Measurements from ENCODE around the gene RIOX2.

The RIOX2 gene

DNA sequence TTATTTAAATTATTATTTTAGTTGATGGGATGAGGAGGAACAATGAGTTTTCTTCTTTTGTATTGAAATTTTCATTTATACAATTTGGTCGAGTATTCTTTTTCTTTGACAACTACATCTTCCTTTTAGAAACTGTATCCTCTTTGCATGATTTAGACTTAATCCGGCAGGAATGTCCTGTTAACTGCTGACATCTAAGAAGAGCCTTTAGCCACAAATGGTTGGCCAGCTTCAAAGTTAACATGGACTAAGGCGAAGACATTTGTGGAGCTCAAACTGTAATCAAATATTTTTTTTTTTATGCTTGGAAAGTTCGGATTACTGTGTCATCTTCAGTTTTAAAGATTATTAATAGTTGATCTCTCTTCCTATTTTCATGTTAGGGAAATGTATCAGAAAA is 43.2 kb downstream of the RIOX2 start:
- no peak for TF ChIP-seq EZH2phosphoT487 (IDR thresholded peaks at IDR 0.05; ENCODE audit: borderline replicate concordance)
- TF ChIP-seq, protein P1, sequence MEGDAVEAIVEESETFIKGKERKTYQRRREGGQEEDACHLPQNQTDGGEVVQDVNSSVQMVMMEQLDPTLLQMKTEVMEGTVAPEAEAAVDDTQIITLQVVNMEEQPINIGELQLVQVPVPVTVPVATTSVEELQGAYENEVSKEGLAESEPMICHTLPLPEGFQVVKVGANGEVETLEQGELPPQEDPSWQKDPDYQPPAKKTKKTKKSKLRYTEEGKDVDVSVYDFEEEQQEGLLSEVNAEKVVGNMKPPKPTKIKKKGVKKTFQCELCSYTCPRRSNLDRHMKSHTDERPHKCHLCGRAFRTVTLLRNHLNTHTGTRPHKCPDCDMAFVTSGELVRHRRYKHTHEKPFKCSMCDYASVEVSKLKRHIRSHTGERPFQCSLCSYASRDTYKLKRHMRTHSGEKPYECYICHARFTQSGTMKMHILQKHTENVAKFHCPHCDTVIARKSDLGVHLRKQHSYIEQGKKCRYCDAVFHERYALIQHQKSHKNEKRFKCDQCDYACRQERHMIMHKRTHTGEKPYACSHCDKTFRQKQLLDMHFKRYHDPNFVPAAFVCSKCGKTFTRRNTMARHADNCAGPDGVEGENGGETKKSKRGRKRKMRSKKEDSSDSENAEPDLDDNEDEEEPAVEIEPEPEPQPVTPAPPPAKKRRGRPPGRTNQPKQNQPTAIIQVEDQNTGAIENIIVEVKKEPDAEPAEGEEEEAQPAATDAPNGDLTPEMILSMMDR (conservative IDR thresholded peaks at IDR 0.05; ENCODE audit: low read length) = no peak
- no peaks in the 10 kb centered on the region for H3K79me2 ChIP-seq (ENCODE audit: insufficient read depth, low read length)
- H3K4me3 ChIP-seq (ENCODE audit: low read length, poor library complexity, severe bottlenecking) = no peak overlapping the region
- H3K9me3 ChIP-seq (ENCODE audit: insufficient read depth, low read depth, low read length) = no peaks in the 10 kb centered on the region
- H3K9me2 ChIP-seq (replicated peaks; ENCODE audit: low read depth, low read length) = no peaks in the 10 kb centered on the region
- H3K36me3 ChIP-seq (ENCODE audit: insufficient read depth, low read length) = no peaks in the 10 kb centered on the region
- H3K27me3 ChIP-seq (ENCODE audit: insufficient read depth, low read length, poor library complexity, severe bottlenecking) = no peaks in the 10 kb centered on the region
- no peaks in the 10 kb centered on the region for H4K20me1 ChIP-seq (ENCODE audit: insufficient read depth, low read length, poor library complexity, severe bottlenecking)
- no peaks in the 10 kb centered on the region for H3F3A ChIP-seq (ENCODE audit: low read depth)
- H3K4me1 ChIP-seq (ENCODE audit: insufficient read depth, low read length, poor library complexity, severe bottlenecking) = no peaks in the 10 kb centered on the region
- H3K9ac ChIP-seq (ENCODE audit: low read depth, low read length, poor library complexity, severe bottlenecking) = no peak overlapping the region
- H2AFZ ChIP-seq (ENCODE audit: low read length) = no peak overlapping the region
- no peak overlapping the region for H3K4me2 ChIP-seq (ENCODE audit: low read depth, low read length, poor library complexity, severe bottlenecking)

DNA sequence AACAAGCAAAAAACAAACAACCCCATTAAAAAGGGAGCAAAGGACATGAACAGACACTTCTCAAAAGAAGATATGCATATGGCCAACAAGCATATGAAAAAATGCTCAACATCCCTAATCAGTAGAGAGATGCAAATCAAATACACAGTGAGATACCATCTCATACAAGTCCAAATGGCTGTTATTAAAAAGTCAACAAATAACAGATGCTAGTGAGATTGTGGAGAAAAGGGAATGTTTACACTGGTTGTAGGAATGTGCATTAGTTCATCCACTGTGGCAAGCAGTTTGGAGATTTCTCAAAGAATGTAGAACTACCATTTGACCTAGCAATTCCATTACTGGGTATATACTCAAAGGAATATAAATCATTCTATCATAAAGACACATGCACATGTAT is 44.5 kb downstream of the RIOX2 start:
- H3K4me3 ChIP-seq (ENCODE audit: low read length, poor library complexity, severe bottlenecking) = no peak overlapping the region
- no peak for TF ChIP-seq EZH2phosphoT487 (IDR thresholded peaks at IDR 0.05; ENCODE audit: borderline replicate concordance)
- TF ChIP-seq, protein P1 (conservative IDR thresholded peaks at IDR 0.05; ENCODE audit: low read length) = no peak
- no peaks in the 10 kb centered on the region for H3K4me1 ChIP-seq (ENCODE audit: insufficient read depth, low read length, poor library complexity, severe bottlenecking)
- H4K20me1 ChIP-seq (ENCODE audit: insufficient read depth, low read length, poor library complexity, severe bottlenecking) = no peaks in the 10 kb centered on the region
- H3K79me2 ChIP-seq (ENCODE audit: insufficient read depth, low read length) = no peaks in the 10 kb centered on the region
- no peaks in the 10 kb centered on the region for H3K36me3 ChIP-seq (ENCODE audit: insufficient read depth, low read length)
- H3K9ac ChIP-seq (ENCODE audit: low read depth, low read length, poor library complexity, severe bottlenecking) = no peak overlapping the region
- H3K4me2 ChIP-seq (ENCODE audit: low read depth, low read length, poor library complexity, severe bottlenecking) = no peak overlapping the region
- H3K27me3 ChIP-seq (ENCODE audit: insufficient read depth, low read length, poor library complexity, severe bottlenecking) = no peaks in the 10 kb centered on the region
- H3K9me2 ChIP-seq (replicated peaks; ENCODE audit: low read depth, low read length) = no peaks in the 10 kb centered on the region
- H3F3A ChIP-seq (ENCODE audit: low read depth) = no peaks in the 10 kb centered on the region
- no peaks in the 10 kb centered on the region for H3K9me3 ChIP-seq (ENCODE audit: insufficient read depth, low read depth, low read length)
- no peak overlapping the region for H2AFZ ChIP-seq (ENCODE audit: low read length)

DNA sequence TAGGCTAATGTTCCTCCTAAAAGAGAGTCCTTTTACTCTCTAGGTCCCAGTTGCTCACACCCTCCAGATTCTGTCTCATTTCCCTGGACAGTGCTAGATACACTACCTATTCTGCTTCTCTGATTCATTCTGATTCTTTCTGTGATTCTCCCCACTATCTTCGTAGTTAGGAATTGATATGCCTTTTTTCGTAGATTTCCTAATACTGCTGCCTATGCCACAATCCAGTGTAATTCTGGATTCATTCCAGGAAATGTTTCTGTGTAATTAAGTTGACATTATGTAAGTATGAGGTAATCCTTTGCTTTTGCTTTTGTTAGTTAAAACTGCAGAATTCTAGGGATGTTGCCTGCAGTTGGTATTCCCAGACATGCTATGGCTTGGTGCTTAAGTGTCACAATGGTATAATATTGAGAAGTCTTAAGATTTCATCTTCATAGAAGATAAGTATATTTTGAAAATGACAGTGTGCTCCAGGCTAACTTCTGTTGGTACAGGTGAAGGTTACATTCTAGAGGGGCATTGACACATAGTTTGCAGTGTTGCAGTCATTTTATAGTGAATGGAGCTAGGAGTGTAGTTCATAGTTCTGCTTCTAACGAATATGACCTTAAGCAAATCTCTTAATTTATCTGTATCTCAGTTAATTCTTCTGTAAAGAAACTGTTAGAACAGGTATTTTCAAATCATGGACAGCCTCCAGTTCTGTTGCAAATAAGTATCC is 54.3 kb downstream of the RIOX2 start:
- no peaks in the 10 kb centered on the region for H3K36me3 ChIP-seq (ENCODE audit: insufficient read depth, low read length)

More for the DNA sequence above, 54.3 kb downstream of the RIOX2 start:
- no peaks in the 10 kb centered on the region for H3K27me3 ChIP-seq (ENCODE audit: insufficient read depth, low read length, poor library complexity, severe bottlenecking)
- H3K4me1 ChIP-seq (ENCODE audit: insufficient read depth, low read length, poor library complexity, severe bottlenecking) = peaks cover 8% of the 10 kb centered on the region
- H3K9me3 ChIP-seq (ENCODE audit: insufficient read depth, low read depth, low read length) = no peaks in the 10 kb centered on the region
- no peaks in the 10 kb centered on the region for H3K9me2 ChIP-seq (replicated peaks; ENCODE audit: low read depth, low read length)
- no peak overlapping the region for H3K4me3 ChIP-seq (ENCODE audit: low read length, poor library complexity, severe bottlenecking)
- H3K4me2 ChIP-seq (ENCODE audit: low read depth, low read length, poor library complexity, severe bottlenecking) = no peak overlapping the region
- no peak overlapping the region for H2AFZ ChIP-seq (ENCODE audit: low read length)
- no peaks in the 10 kb centered on the region for H3K79me2 ChIP-seq (ENCODE audit: insufficient read depth, low read length)
- TF ChIP-seq EZH2phosphoT487 (IDR thresholded peaks at IDR 0.05; ENCODE audit: borderline replicate concordance) = no peak
- TF ChIP-seq, protein P1 (conservative IDR thresholded peaks at IDR 0.05; ENCODE audit: low read length) = no peak
- H3K9ac ChIP-seq (ENCODE audit: low read depth, low read length, poor library complexity, severe bottlenecking) = no peak overlapping the region
- H4K20me1 ChIP-seq (ENCODE audit: insufficient read depth, low read length, poor library complexity, severe bottlenecking) = no peaks in the 10 kb centered on the region
- H3F3A ChIP-seq (ENCODE audit: low read depth) = no peaks in the 10 kb centered on the region

Measured in Loucy (cell line).